A549 (cell line): ENCODE results near the gene MFSD12.

Source experiments
- BCL3 ChIP-seq: fragments of >200 bp; sonication (Bioruptor Twin); formaldehyde crosslinking; IDR thresholded peaks from 3 replicates; pipeline ENCODE4 v1.6.1; 2016
- MAZ ChIP-seq: fragments of 150-350 bp; IDR thresholded peaks from 2 replicates; pipeline ENCODE4 v1.6.1; 2014; ENCODE audit warnings: antibody characterized with exemption, low read depth, low read length, borderline replicate concordance
- MYC ChIP-seq: IDR thresholded peaks from 2 replicates; pipeline ENCODE4 v1.6.1; 2012; ENCODE audit warnings: mild to moderate bottlenecking, inconsistent platforms, low read length, improper control_type of control experiment, borderline replicate concordance
- PBX3 ChIP-seq: IDR thresholded peaks from 2 replicates; pipeline ENCODE4 v1.6.1; 2012
- RAD21 ChIP-seq, 2 experiments: fragments of >200 bp in 1 of 2; sonication (Bioruptor Twin) in 1 of 2; formaldehyde crosslinking in 1 of 2; IDR thresholded peaks in 1 of 2; conservative IDR thresholded peaks in 1 of 2; 2 replicates in 1 of 2; 3 replicates in 1 of 2; pipeline ENCODE4 v1.6.1; 2012 to 2018; ENCODE audit warnings: inconsistent platforms in 1 of 2
- TF ChIP-seq, protein P1 (sequence below): fragments of 250-450 bp; sonication (Bioruptor Pico); IDR thresholded peaks from 2 replicates; pipeline ENCODE4 v1.5.0; 2021; ENCODE audit warnings: mild to moderate bottlenecking, moderate library complexity, borderline replicate concordance
- TF ChIP-seq, protein P2 (sequence below): fragments of >200 bp; sonication (Bioruptor Twin); formaldehyde crosslinking; IDR thresholded peaks from 3 replicates; pipeline ENCODE4 v1.5.1; 2016
- TF ChIP-seq, protein P3 (sequence below): IDR thresholded peaks from 2 replicates; pipeline ENCODE4 v1.6.1; 2012
- TF ChIP-seq, protein P4 (sequence below): fragments of 200-600 bp; sonication (generic); IDR thresholded peaks from 2 replicates; pipeline ENCODE4 v1.6.1; 2016; ENCODE audit warnings: antibody characterized with exemption, mild to moderate bottlenecking, moderate library complexity

DNA sequence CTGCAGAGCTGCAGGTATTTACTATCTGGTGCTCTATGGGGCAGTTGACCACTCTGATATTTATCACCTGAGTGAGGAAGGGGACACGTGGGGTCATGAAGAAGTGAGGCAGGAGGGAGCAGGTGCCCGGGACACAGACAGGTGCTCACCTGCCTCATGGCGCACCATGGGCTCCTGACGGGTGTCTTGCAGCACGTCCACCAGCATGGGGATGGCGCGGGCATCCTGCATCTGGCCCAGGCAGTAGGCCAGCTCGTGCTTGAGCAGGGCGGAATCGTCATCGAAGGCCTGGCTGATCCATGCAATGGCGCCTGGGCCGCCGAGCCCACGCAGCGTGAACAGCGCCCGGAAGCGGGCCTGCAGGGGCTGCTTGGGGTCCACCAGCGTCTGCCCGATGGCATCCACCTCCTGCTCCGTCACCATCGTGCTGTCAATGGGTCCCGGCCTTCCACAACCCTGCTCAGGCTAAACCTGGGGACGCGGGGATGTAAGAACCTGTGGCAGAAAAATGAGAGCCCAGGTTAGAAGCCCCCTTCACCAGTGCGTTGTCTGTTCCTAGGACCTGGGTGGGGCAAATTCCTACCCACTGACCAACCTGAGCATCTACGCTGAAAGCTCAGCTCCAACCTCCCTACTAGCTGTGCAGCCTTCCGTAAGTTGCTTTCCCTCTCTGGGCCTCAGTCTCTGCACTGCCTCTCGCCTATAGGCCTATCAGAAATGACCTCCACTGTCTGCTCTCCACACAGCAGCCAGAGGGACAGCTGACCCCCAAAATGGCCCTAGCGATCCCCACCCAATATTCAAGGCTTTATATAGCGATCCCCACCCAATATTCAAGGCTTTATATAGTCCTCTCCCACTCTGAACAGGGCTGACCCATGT lies 60.8 kb downstream of the MFSD12 start:
- TF ChIP-seq, protein P1, sequence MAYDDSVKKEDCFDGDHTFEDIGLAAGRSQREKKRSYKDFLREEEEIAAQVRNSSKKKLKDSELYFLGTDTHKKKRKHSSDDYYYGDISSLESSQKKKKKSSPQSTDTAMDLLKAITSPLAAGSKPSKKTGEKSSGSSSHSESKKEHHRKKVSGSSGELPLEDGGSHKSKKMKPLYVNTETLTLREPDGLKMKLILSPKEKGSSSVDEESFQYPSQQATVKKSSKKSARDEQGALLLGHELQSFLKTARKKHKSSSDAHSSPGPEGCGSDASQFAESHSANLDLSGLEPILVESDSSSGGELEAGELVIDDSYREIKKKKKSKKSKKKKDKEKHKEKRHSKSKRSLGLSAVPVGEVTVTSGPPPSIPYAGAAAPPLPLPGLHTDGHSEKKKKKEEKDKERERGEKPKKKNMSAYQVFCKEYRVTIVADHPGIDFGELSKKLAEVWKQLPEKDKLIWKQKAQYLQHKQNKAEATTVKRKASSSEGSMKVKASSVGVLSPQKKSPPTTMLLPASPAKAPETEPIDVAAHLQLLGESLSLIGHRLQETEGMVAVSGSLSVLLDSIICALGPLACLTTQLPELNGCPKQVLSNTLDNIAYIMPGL, result no peak
- no peak for TF ChIP-seq BCL3
- TF ChIP-seq, protein P2, sequence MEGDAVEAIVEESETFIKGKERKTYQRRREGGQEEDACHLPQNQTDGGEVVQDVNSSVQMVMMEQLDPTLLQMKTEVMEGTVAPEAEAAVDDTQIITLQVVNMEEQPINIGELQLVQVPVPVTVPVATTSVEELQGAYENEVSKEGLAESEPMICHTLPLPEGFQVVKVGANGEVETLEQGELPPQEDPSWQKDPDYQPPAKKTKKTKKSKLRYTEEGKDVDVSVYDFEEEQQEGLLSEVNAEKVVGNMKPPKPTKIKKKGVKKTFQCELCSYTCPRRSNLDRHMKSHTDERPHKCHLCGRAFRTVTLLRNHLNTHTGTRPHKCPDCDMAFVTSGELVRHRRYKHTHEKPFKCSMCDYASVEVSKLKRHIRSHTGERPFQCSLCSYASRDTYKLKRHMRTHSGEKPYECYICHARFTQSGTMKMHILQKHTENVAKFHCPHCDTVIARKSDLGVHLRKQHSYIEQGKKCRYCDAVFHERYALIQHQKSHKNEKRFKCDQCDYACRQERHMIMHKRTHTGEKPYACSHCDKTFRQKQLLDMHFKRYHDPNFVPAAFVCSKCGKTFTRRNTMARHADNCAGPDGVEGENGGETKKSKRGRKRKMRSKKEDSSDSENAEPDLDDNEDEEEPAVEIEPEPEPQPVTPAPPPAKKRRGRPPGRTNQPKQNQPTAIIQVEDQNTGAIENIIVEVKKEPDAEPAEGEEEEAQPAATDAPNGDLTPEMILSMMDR, result no peak
- TF ChIP-seq, protein P3, sequence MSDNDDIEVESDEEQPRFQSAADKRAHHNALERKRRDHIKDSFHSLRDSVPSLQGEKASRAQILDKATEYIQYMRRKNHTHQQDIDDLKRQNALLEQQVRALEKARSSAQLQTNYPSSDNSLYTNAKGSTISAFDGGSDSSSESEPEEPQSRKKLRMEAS, result no peak
- TF ChIP-seq MYC, result no peak
- TF ChIP-seq, protein P4, sequence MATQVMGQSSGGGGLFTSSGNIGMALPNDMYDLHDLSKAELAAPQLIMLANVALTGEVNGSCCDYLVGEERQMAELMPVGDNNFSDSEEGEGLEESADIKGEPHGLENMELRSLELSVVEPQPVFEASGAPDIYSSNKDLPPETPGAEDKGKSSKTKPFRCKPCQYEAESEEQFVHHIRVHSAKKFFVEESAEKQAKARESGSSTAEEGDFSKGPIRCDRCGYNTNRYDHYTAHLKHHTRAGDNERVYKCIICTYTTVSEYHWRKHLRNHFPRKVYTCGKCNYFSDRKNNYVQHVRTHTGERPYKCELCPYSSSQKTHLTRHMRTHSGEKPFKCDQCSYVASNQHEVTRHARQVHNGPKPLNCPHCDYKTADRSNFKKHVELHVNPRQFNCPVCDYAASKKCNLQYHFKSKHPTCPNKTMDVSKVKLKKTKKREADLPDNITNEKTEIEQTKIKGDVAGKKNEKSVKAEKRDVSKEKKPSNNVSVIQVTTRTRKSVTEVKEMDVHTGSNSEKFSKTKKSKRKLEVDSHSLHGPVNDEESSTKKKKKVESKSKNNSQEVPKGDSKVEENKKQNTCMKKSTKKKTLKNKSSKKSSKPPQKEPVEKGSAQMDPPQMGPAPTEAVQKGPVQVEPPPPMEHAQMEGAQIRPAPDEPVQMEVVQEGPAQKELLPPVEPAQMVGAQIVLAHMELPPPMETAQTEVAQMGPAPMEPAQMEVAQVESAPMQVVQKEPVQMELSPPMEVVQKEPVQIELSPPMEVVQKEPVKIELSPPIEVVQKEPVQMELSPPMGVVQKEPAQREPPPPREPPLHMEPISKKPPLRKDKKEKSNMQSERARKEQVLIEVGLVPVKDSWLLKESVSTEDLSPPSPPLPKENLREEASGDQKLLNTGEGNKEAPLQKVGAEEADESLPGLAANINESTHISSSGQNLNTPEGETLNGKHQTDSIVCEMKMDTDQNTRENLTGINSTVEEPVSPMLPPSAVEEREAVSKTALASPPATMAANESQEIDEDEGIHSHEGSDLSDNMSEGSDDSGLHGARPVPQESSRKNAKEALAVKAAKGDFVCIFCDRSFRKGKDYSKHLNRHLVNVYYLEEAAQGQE, result no peak
- no peak for TF ChIP-seq MAZ
- no peak for TF ChIP-seq RAD21 (conservative IDR thresholded peaks at IDR 0.05 in 1 of 2, IDR thresholded peaks at IDR 0.05 in 1 of 2)
- no peak for TF ChIP-seq PBX3
